DMS 273 (cell line): ENCODE measurements around the gene PACS1.

Source experiments
- DNase-seq: peaks from one replicate; lab custom pipeline; 2025; ENCODE audit not compliant: unreplicated experiment; lab: John Stamatoyannopoulos, UW

Gene PACS1

GRCh38 chr11:66176650-66177049 lies 106.6 kb downstream of the PACS1 start:
- DNase-seq = no peak

GRCh38 chr11:66178183-66178582 lies 108.1 kb downstream of the PACS1 start:
- DNase-seq = no peak

- DNase-seq = no peak
These were observed 108.8 kb downstream of the PACS1 start for GRCh38 chr11:66178871-66179270.

- no peak for DNase-seq
These were observed 111.7 kb downstream of the PACS1 start for GRCh38 chr11:66181632-66182315.

- peak; percentile 14 for DNase-seq
These were observed 113.5 kb downstream of the PACS1 start for GRCh38 chr11:66183494-66184048.

GRCh38 chr11:66184728-66185127 lies 114.7 kb downstream of the PACS1 start:
- DNase-seq = no peak

- DNase-seq = no peak
These were observed 116.4 kb downstream of the PACS1 start for GRCh38 chr11:66186470-66186869.

GRCh38 chr11:66187453-66187852 lies 117.4 kb downstream of the PACS1 start:
- no peak for DNase-seq

GRCh38 chr11:66188580-66188979 lies 118.5 kb downstream of the PACS1 start:
- DNase-seq = no peak

- no peak for DNase-seq
These were observed 119.1 kb downstream of the PACS1 start for GRCh38 chr11:66189031-66189745.

- DNase-seq = peak; percentile 36
These were observed 120.7 kb downstream of the PACS1 start for GRCh38 chr11:66190786-66191185.

- DNase-seq = no peak
These were observed 122.2 kb downstream of the PACS1 start for GRCh38 chr11:66192181-66192863.

GRCh38 chr11:66194391-66194790 lies 124.3 kb downstream of the PACS1 start:
- DNase-seq = no peak

GRCh38 chr11:66195867-66196266 lies 125.8 kb downstream of the PACS1 start:
- no peak for DNase-seq

GRCh38 chr11:66203847-66204246 lies 133.8 kb downstream of the PACS1 start:
- DNase-seq = no peak

- no peak for DNase-seq
These were observed 134.3 kb downstream of the PACS1 start for GRCh38 chr11:66204412-66204811.

GRCh38 chr11:66207816-66208215 lies 137.7 kb downstream of the PACS1 start:
- no peak for DNase-seq

- DNase-seq = no peak
These were observed 141.0 kb downstream of the PACS1 start for GRCh38 chr11:66211100-66211499.

GRCh38 chr11:66216911-66217310 lies 146.8 kb downstream of the PACS1 start:
- no peak for DNase-seq

- DNase-seq = no peak
These were observed 148.0 kb downstream of the PACS1 start for GRCh38 chr11:66218036-66218435.

- DNase-seq = no peak
These were observed 149.0 kb downstream of the PACS1 start for GRCh38 chr11:66218846-66219620.
